Stimulated activated CD8-positive, alpha-beta memory T cell treated with anti-CD3 and anti-CD28 coated beads, Interleukin-12 subunit alpha, Interleukin-12 subunit beta, amount 100 ng/mL, for 24 hours (primary cell): ENCODE data around the gene NFS1.

Experiments used
- DNase-seq: peaks from one replicate; pipeline ENCODE4 v3.0.0-alpha.2; 2020; ENCODE audit errors: extremely low read depth

NFS1 gene

GRCh38 chr20:35643045-35643444 is 56.1 kb downstream of the NFS1 start:
- DNase-seq = no peak

- no peak for DNase-seq
These were observed 57.4 kb downstream of the NFS1 start for GRCh38 chr20:35641743-35642142.

GRCh38 chr20:35640724-35641123 is 58.4 kb downstream of the NFS1 start:
- DNase-seq = no peak

GRCh38 chr20:35638751-35639150 is 60.4 kb downstream of the NFS1 start:
- DNase-seq = no peak

- DNase-seq = no peak
These were observed 61.9 kb downstream of the NFS1 start for GRCh38 chr20:35637276-35637675.

GRCh38 chr20:35636095-35636494 is 63.1 kb downstream of the NFS1 start:
- no peak for DNase-seq

- no peak for DNase-seq
These were observed 63.5 kb downstream of the NFS1 start for GRCh38 chr20:35635652-35636051.

GRCh38 chr20:35632539-35633115 is 66.5 kb downstream of the NFS1 start:
- DNase-seq = no peak

- DNase-seq = no peak
These were observed 68.5 kb downstream of the NFS1 start for GRCh38 chr20:35630636-35631035.

GRCh38 chr20:35629427-35630145 is 69.6 kb downstream of the NFS1 start:
- no peak for DNase-seq

GRCh38 chr20:35627121-35627520 is 72.0 kb downstream of the NFS1 start:
- DNase-seq = no peak

GRCh38 chr20:35626386-35627001 is 72.7 kb downstream of the NFS1 start:
- no peak for DNase-seq

GRCh38 chr20:35625584-35626385 is 73.4 kb downstream of the NFS1 start:
- no peak for DNase-seq

- DNase-seq = no peak
These were observed 77.6 kb downstream of the NFS1 start for GRCh38 chr20:35621560-35621946.

GRCh38 chr20:35620818-35621559 is 78.2 kb downstream of the NFS1 start:
- no peak for DNase-seq

- peak; percentile 57 for DNase-seq
These were observed 79.7 kb downstream of the NFS1 start for GRCh38 chr20:35619196-35620095.

- no peak for DNase-seq
These were observed 80.7 kb downstream of the NFS1 start for GRCh38 chr20:35618263-35619131.
